ENCODE measurements around the gene ATP13A5.

Gene ATP13A5
- total RNA-seq: 0 to 0.13 (median 0) reads per million in 9 experiments

- DNase-seq (no peak), ATAC-seq (replicated peaks) (no peak)
- peaks cover 3 to 7% of the 10 kb centered on the region in 2 donors for H3K9me3 Mint-ChIP-seq
- H3K27me3 Mint-ChIP-seq: peaks cover 18 to 34% of the 10 kb centered on the region in 2 donors
- H3K27ac Mint-ChIP-seq: no peak within 1 kb of the TSS
- no peaks in the 10 kb centered on the region for H3K4me1 Mint-ChIP-seq (ENCODE audit: low read depth in 2 of 2)
- no peaks in the 10 kb centered on the region for H3K36me3 Mint-ChIP-seq (ENCODE audit: insufficient read depth)
- no peak within 1 kb of the TSS for H3K4me3 Mint-ChIP-seq
Measured at GRCh38 chr3:193378706-193379105, at the start of gene ATP13A5. Gene ATP13A5 (minus strand): TSS chr3:193378753. CDS start chr3:193378725, 28 bp downstream.

DNA sequence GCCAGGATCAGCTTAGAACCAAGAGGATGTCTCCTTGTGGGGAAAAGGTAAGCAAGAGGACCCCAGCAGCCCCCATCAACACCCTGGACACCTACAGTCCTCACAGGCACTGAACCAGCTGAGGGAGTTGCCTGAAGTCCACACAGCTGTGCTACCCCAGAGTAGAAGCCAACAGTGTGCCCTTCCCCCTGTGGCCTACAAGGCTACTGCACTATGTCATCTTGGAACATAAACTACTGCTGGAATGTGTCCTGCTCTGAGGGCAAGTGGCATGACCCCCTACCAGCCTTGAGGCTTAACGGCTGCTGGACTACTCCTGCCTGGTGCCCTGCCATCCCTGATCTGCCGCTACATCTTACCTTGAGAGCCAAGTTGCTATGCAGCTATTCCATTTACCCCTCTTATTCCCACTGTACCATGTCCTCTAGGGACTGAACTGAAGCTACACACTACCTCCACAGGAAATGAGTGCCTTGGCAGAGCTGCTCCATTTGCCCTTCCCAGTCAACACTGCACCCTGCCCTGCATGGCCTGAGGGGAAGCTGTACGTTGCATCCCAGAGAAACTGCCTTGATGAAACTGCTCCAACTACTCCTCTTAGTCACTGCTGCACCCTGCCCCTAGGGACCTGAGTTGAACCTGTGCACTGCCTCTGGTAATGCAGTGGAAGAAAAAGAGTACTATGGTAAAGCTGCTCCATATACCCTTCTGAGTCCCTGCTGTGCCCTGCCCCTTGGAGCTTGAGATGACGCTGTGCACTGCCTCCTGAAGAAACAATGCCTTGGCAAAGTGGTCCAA is 40.2 kb upstream of the ATP13A5 start:
- Mint-ChIP-seq H3K27ac (no peak overlapping the region), H3K4me1 (ENCODE audit: low read depth in 2 of 2) (no peaks in the 10 kb centered on the region), H3K27me3 (peaks cover 0 to 9% of the 10 kb centered on the region in 2 donors), H3K9me3 (peaks cover 12 to 28% of the 10 kb centered on the region in 2 donors), H3K4me3 (no peak overlapping the region), H3K36me3 (ENCODE audit: insufficient read depth) (no peaks in the 10 kb centered on the region)
- ATAC-seq (replicated peaks): no peak
- DNase-seq: no peak

GRCh38 chr3:193416629-193417028 is 38.1 kb upstream of the ATP13A5 start:
- no peak overlapping the region for H3K4me3 Mint-ChIP-seq
- H3K27me3 Mint-ChIP-seq: peaks cover 0 to 9% of the 10 kb centered on the region in 2 donors
- DNase-seq: no peak
- ATAC-seq (replicated peaks): no peak
- peaks cover 14 to 28% of the 10 kb centered on the region in 2 donors for H3K9me3 Mint-ChIP-seq
- H3K36me3 Mint-ChIP-seq (ENCODE audit: insufficient read depth): no peaks in the 10 kb centered on the region
- no peaks in the 10 kb centered on the region for H3K4me1 Mint-ChIP-seq (ENCODE audit: low read depth in 2 of 2)
- H3K27ac Mint-ChIP-seq: no peak overlapping the region

GRCh38 chr3:193407688-193408087 is 29.1 kb upstream of the ATP13A5 start:
- no peaks in the 10 kb centered on the region for H3K27me3 Mint-ChIP-seq
- H3K36me3 Mint-ChIP-seq (ENCODE audit: insufficient read depth): no peaks in the 10 kb centered on the region
- H3K9me3 Mint-ChIP-seq: no peaks in the 10 kb centered on the region
- no peak overlapping the region for H3K27ac Mint-ChIP-seq
- DNase-seq: no peak
- ATAC-seq (replicated peaks): no peak
- no peak overlapping the region for H3K4me3 Mint-ChIP-seq
- H3K4me1 Mint-ChIP-seq (ENCODE audit: low read depth in 2 of 2): no peaks in the 10 kb centered on the region

DNA sequence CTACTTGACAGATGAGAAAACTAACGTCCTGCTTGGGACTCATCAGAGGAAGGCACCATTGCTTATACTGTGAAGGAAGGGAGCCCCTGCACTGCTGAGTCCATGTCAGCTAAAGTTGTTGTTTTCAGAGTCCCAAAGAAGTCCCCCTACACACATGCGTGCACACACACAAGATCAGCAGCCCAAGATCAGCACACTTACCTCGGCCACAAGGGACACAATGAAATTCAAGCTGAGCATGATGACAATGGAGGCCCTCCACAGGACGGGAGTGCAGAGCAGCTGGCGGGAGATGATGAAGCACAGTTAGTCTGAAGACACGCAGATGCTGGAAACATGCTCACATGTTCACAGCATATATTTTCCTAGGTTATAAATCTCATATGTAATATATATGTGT is 28.6 kb upstream of the ATP13A5 start:
- no peak for DNase-seq
- Mint-ChIP-seq H3K9me3 (no peaks in the 10 kb centered on the region), H3K27ac (no peak overlapping the region), H3K27me3 (no peaks in the 10 kb centered on the region), H3K4me1 (ENCODE audit: low read depth in 2 of 2) (no peaks in the 10 kb centered on the region), H3K36me3 (ENCODE audit: insufficient read depth) (no peaks in the 10 kb centered on the region), H3K4me3 (no peak overlapping the region)
- ATAC-seq (replicated peaks): no peak

DNA sequence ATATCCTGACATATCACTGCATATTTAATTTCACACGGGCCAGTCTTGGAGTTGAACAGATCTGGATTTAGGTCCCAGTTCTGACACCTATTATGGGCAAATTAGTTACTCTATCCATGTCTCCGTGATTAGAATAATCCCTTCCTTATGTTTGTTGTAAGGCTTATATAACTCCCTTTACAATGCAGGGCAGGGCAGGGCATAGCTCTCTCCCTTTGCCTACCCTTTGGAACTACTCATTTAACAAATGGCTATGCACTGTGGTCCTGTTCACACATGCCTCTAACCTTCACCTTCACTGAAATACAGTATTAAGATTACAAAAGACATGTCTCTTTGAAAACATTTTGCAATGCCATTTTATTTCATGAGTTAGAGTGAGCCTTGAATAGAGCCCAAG is 24.8 kb upstream of the ATP13A5 start:
- Mint-ChIP-seq H3K36me3 (ENCODE audit: insufficient read depth) (no peaks in the 10 kb centered on the region), H3K9me3 (no peaks in the 10 kb centered on the region), H3K4me1 (ENCODE audit: low read depth in 2 of 2) (no peaks in the 10 kb centered on the region), H3K27ac (no peak overlapping the region), H3K4me3 (no peak overlapping the region), H3K27me3 (peaks cover 0 to 14% of the 10 kb centered on the region in 2 donors)
- ATAC-seq (replicated peaks): no peak
- DNase-seq: no peak

DNA sequence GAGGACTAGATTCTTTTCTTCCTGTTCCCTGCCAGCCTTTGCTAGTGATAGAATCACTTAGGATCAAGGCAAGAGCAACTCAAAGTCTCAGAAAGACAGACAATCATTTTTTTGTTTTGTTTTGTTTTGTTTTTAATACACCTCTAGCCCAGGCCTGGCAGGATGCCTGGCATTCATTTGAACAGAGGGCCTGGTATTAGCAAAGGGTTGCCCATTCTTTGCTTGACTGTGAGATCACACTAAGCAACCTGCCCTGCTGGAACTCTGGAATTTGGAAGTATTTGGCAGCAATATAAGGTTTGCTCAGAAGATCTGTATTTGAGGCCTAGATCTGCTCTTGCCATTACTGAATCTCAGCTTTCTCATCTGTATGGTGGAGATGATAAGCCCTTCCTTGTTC is 21.8 kb upstream of the ATP13A5 start:
- DNase-seq (no peak), ATAC-seq (replicated peaks) (no peak)
- Mint-ChIP-seq H3K27me3 (peaks cover 0 to 14% of the 10 kb centered on the region in 2 donors), H3K4me3 (no peak overlapping the region), H3K4me1 (ENCODE audit: low read depth in 2 of 2) (no peaks in the 10 kb centered on the region), H3K9me3 (peaks cover 0 to 5% of the 10 kb centered on the region in 2 donors), H3K27ac (no peak overlapping the region), H3K36me3 (ENCODE audit: insufficient read depth) (no peaks in the 10 kb centered on the region)

- peaks cover 0 to 14% of the 10 kb centered on the region in 2 donors for H3K27me3 Mint-ChIP-seq
Measured at GRCh38 chr3:193396451-193397244, 18.1 kb upstream of the ATP13A5 start.

DNA sequence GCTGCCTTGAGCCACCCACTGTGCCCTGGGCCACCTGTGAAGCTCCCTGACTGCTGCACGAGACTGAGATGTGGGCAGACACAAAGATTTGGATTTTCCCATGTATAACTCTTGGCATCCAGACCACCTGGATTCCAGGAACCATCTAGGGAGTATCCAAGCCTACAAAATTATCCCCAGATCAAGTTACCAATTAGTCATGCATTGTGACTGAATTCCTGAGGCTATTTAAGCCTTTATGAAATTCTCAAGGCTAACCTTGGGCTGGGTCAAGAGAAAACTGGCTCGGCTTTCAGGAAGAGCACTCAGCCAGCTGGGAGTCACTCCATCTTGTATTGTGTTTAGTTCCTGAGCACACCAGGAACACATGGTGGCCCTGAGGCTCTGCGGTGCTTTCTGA is 13.3 kb upstream of the ATP13A5 start:
- ATAC-seq (replicated peaks) (no peak), DNase-seq (no peak)
- H3K36me3 Mint-ChIP-seq (ENCODE audit: insufficient read depth): no peaks in the 10 kb centered on the region
- H3K9me3 Mint-ChIP-seq: peaks cover 0 to 6% of the 10 kb centered on the region in 2 donors
- H3K4me3 Mint-ChIP-seq: no peak overlapping the region
- H3K4me1 Mint-ChIP-seq (ENCODE audit: low read depth in 2 of 2): no peaks in the 10 kb centered on the region
- no peak overlapping the region for H3K27ac Mint-ChIP-seq
- peaks cover 0 to 8% of the 10 kb centered on the region in 2 donors for H3K27me3 Mint-ChIP-seq

More at GRCh38 chr3:193396451-193397244, 18.1 kb upstream of the ATP13A5 start:
- Mint-ChIP-seq H3K4me1 (ENCODE audit: low read depth in 2 of 2) (no peaks in the 10 kb centered on the region), H3K36me3 (ENCODE audit: insufficient read depth) (no peaks in the 10 kb centered on the region), H3K27ac (no peak overlapping the region), H3K9me3 (peaks cover 0 to 11% of the 10 kb centered on the region in 2 donors), H3K4me3 (no peak overlapping the region)
- DNase-seq (no peak), ATAC-seq (replicated peaks) (no peak)

GRCh38 chr3:193389335-193389734 is 10.8 kb upstream of the ATP13A5 start:
- H3K4me3 Mint-ChIP-seq: no peak overlapping the region
- H3K4me1 Mint-ChIP-seq (ENCODE audit: low read depth in 2 of 2): no peaks in the 10 kb centered on the region
- peaks cover 2% of the 10 kb centered on the region for H3K36me3 Mint-ChIP-seq (ENCODE audit: insufficient read depth)
- H3K27me3 Mint-ChIP-seq: peaks cover 0 to 8% of the 10 kb centered on the region in 2 donors
- peaks cover 0 to 6% of the 10 kb centered on the region in 2 donors for H3K9me3 Mint-ChIP-seq
- DNase-seq (no peak), ATAC-seq (replicated peaks) (no peak)
- H3K27ac Mint-ChIP-seq: no peak overlapping the region

- Mint-ChIP-seq H3K9me3 (peaks cover 0 to 3% of the 10 kb centered on the region in 2 donors), H3K4me3 (no peak overlapping the region), H3K36me3 (ENCODE audit: insufficient read depth) (peaks cover 2% of the 10 kb centered on the region), H3K27ac (no peak overlapping the region), H3K4me1 (ENCODE audit: low read depth in 2 of 2) (no peaks in the 10 kb centered on the region), H3K27me3 (peaks cover 0 to 8% of the 10 kb centered on the region in 2 donors)
- DNase-seq: no peak
- ATAC-seq (replicated peaks): no peak
Measured at GRCh38 chr3:193388361-193388760, 9.8 kb upstream of the ATP13A5 start.

DNA sequence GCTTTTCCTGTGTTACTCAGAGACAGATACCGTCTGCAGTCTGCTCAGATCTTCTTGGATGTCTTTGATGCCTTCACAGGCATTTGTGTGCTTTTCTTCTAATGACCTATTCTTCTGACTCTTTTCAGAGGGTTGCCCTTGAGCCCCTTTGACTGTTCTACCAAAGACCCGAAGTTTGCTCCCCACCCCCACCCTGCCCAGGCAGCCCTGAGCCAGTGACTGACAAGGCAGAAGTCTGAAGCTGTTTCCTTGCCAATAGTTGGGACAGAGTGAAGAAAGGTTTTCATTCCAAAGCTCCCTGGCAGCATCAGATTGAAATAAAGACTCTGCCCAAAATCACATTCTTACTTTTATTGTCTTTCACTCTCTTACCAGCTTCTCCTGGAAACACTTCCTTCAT is 9.0 kb upstream of the ATP13A5 start:
- Mint-ChIP-seq H3K27me3 (peaks cover under 1 to 8% of the 10 kb centered on the region in 2 donors), H3K27ac (no peak overlapping the region), H3K4me3 (no peak overlapping the region), H3K4me1 (ENCODE audit: low read depth in 2 of 2) (no peaks in the 10 kb centered on the region), H3K9me3 (no peaks in the 10 kb centered on the region), H3K36me3 (ENCODE audit: insufficient read depth) (peaks cover 2% of the 10 kb centered on the region)
- ATAC-seq (replicated peaks): no peak
- no peak for DNase-seq

GRCh38 chr3:193377591-193377990 is 962 bp downstream of the ATP13A5 start:
- Mint-ChIP-seq H3K4me3 (no peak overlapping the region), H3K27me3 (peaks cover 18 to 42% of the 10 kb centered on the region in 2 donors)
- ATAC-seq (replicated peaks): no peak

More at GRCh38 chr3:193377591-193377990, 962 bp downstream of the ATP13A5 start:
- H3K36me3 Mint-ChIP-seq (ENCODE audit: insufficient read depth): no peaks in the 10 kb centered on the region
- H3K27ac Mint-ChIP-seq: no peak overlapping the region
- H3K9me3 Mint-ChIP-seq: peaks cover 3 to 7% of the 10 kb centered on the region in 2 donors
- no peaks in the 10 kb centered on the region for H3K4me1 Mint-ChIP-seq (ENCODE audit: low read depth in 2 of 2)
- DNase-seq: no peak

All from effector memory CD8-positive, alpha-beta T cell (primary cell).